Measurements from ENCODE around the gene RNF141.

The RNF141 gene

GRCh38 chr11:10544491-10545465 lies 3.8 kb upstream of the RNF141 start:
- ChIA-PET CTCF (no interaction called here), POLR2A (no interaction called here)
- TF ChIP-seq ZFP37 (tag by site-specific recombination; IDR thresholded peaks at IDR 0.05) (no peak), ZNF488 (tag by site-specific recombination; IDR thresholded peaks at IDR 0.05) (no peak)
- TF ChIP-seq, protein P1, sequence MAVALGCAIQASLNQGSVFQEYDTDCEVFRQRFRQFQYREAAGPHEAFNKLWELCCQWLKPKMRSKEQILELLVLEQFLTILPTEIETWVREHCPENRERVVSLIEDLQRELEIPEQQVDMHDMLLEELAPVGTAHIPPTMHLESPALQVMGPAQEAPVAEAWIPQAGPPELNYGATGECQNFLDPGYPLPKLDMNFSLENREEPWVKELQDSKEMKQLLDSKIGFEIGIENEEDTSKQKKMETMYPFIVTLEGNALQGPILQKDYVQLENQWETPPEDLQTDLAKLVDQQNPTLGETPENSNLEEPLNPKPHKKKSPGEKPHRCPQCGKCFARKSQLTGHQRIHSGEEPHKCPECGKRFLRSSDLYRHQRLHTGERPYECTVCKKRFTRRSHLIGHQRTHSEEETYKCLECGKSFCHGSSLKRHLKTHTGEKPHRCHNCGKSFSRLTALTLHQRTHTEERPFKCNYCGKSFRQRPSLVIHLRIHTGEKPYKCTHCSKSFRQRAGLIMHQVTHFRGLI (tag by site-specific recombination; IDR thresholded peaks at IDR 0.05): no peak
- H3K9me3 ChIP-seq (ENCODE audit: control insufficient read depth, insufficient read depth, low read depth, low read length): no peaks in the 10 kb centered on the region
- no peak overlapping the region for H3K27ac ChIP-seq (ENCODE audit: extremely low read depth, low read depth, low read length)
- no peak overlapping the region for H3K4me3 ChIP-seq (ENCODE audit: low read depth, low read length)
- no peaks in the 10 kb centered on the region for H3K36me3 ChIP-seq (ENCODE audit: control insufficient read depth in 2 of 2, insufficient read depth in 1 of 2, low read length in 2 of 2)
- H3K4me1 ChIP-seq (ENCODE audit: control insufficient read depth, insufficient read depth, low read length): no peaks in the 10 kb centered on the region

GRCh38 chr11:10543782-10544181 lies 2.8 kb upstream of the RNF141 start:
- CTCF ChIA-PET: interaction anchor here (0.6 kb wide), 1 partner anchor 140 kb away, joined by 3 read pairs; no protein-coding TSS in a partner anchor
- Histone ChIP-seq H3K4me1 (ENCODE audit: control insufficient read depth, insufficient read depth, low read length) (no peaks in the 10 kb centered on the region), H3K36me3 (ENCODE audit: control insufficient read depth in 2 of 2, insufficient read depth in 1 of 2, low read length in 2 of 2) (no peaks in the 10 kb centered on the region), H3K4me3 (ENCODE audit: low read depth, low read length) (no peak overlapping the region), H3K27ac (ENCODE audit: extremely low read depth, low read depth, low read length) (no peak overlapping the region), H3K9me3 (ENCODE audit: control insufficient read depth, insufficient read depth, low read depth, low read length) (no peaks in the 10 kb centered on the region)
- POLR2A ChIA-PET: no interaction called here
- TF ChIP-seq ZNF174 (tag by site-specific recombination; IDR thresholded peaks at IDR 0.05): no peak
- TF ChIP-seq PRDM10 (tag by site-specific recombination; IDR thresholded peaks at IDR 0.05): no peak
- no peak for TF ChIP-seq ZNF629 (tag by site-specific recombination; IDR thresholded peaks at IDR 0.05)
- no peak for TF ChIP-seq ZNF221 (tag by site-specific recombination; IDR thresholded peaks at IDR 0.05; ENCODE audit: borderline replicate concordance)
- TF ChIP-seq ZNF132 (tag by site-specific recombination; IDR thresholded peaks at IDR 0.05; ENCODE audit: borderline replicate concordance): no peak
- no peak for TF ChIP-seq ZNF423 (tag by site-specific recombination; IDR thresholded peaks at IDR 0.05)
- no peak for TF ChIP-seq ZNF48 (tag by site-specific recombination; IDR thresholded peaks at IDR 0.05)
- no peak for TF ChIP-seq ZNF148 (tag by site-specific recombination; IDR thresholded peaks at IDR 0.05; ENCODE audit: borderline replicate concordance)
- no peak for TF ChIP-seq ZNF621 (tag by site-specific recombination; IDR thresholded peaks at IDR 0.05)
- TF ChIP-seq AEBP2 (tag by site-specific recombination; IDR thresholded peaks at IDR 0.05; ENCODE audit: borderline replicate concordance): no peak
- TF ChIP-seq ZNF140 (tag by site-specific recombination; IDR thresholded peaks at IDR 0.05): no peak
- no peak for TF ChIP-seq KLF9 (tag by site-specific recombination; IDR thresholded peaks at IDR 0.05; ENCODE audit: low read depth)
- TF ChIP-seq, protein P2, sequence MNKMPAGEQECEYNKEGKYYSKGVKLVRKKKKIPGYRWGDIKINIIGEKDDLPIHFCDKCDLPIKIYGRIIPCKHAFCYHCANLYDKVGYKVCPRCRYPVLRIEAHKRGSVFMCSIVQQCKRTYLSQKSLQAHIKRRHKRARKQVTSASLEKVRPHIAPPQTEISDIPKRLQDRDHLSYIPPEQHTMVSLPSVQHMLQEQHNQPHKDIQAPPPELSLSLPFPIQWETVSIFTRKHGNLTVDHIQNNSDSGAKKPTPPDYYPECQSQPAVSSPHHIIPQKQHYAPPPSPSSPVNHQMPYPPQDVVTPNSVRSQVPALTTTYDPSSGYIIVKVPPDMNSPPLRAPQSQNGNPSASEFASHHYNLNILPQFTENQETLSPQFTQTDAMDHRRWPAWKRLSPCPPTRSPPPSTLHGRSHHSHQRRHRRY (tag by site-specific recombination; IDR thresholded peaks at IDR 0.05): no peak
- no peak for TF ChIP-seq ZNF214 (tag by site-specific recombination; IDR thresholded peaks at IDR 0.05; ENCODE audit: borderline replicate concordance)
- no peak for TF ChIP-seq ZNF335 (tag by site-specific recombination; conservative IDR thresholded peaks at IDR 0.05)
- no peak for TF ChIP-seq ZNF184 (tag by site-specific recombination; IDR thresholded peaks at IDR 0.05)
- TF ChIP-seq ZNF549 (tag by site-specific recombination; IDR thresholded peaks at IDR 0.05): no peak
- TF ChIP-seq PRDM1 (tag by site-specific recombination; IDR thresholded peaks at IDR 0.05): no peak
